Ovary (tissue), 9 donors: ENCODE measurements around the gene TM4SF1. TPM values are rescaled to one million over a fixed set of nuclear protein-coding genes. Genes with fewer than 3 reads are reported as not detected.
"Not testable (repeated sequence)": the region's sequence is repeated elsewhere in the genome, so short reads cannot be mapped to it uniquely, and the experiment has no call there.

Experiments
- DNase-seq, 5 donors: peaks; one replicate each; pipeline ENCODE4 v3.0.0-alpha.2; 2019 to 2020
- H3K27ac ChIP-seq, 2 donors: fragments of 200-600 bp; one replicate each; pipeline versions ENCODE4 v1.5.1 to v1.8.0; 2019 to 2022
- H3K27me3 ChIP-seq: fragments of 200-600 bp; one replicate; pipeline ENCODE4 v1.8.0; 2022
- H3K36me3 ChIP-seq: fragments of 200-600 bp; sonication (generic); one replicate; pipeline ENCODE4 v1.5.1; 2019
- H3K4me1 ChIP-seq: one replicate; pipeline ENCODE4 v1.8.1; 2013; ENCODE audit warnings: mild to moderate bottlenecking, moderate library complexity; ENCODE audit not compliant: insufficient read depth
- H3K4me3 ChIP-seq: fragments of 200-600 bp; sonication (generic); one replicate; pipeline ENCODE4 v1.5.1; 2017
- H3K9me3 ChIP-seq, 2 donors: fragments of 200-600 bp in 1 of 2; sonication (generic) in 1 of 2; one replicate each; pipeline versions ENCODE4 v1.5.1 to v1.8.1; 2013 to 2019; ENCODE audit warnings: mild to moderate bottlenecking in 1 of 2, moderate library complexity in 1 of 2
- CTCF ChIP-seq, 3 donors: fragments of 450-650 bp in 2 of 3; fragments of 200-600 bp in 1 of 3; IDR thresholded peaks; one replicate each; pipeline versions ENCODE4 v1.5.1 to v1.8.0; 2016 to 2022; ENCODE audit warnings: antibody characterized with exemption in 3 of 3, mild to moderate bottlenecking in 1 of 3
- EP300 ChIP-seq: sonication (generic); formaldehyde crosslinking; IDR thresholded peaks from one replicate; pipeline ENCODE4 v1.6.1; 2017; ENCODE audit warnings: antibody characterized with exemption
- POLR2A ChIP-seq: fragments of 450-650 bp; IDR thresholded peaks from one replicate; pipeline ENCODE4 v1.6.1; 2017; ENCODE audit warnings: antibody characterized with exemption, mild to moderate bottlenecking, moderate library complexity
- WGBS, 3 donors: extraction: QIAGEN DNeasy Blood & Tissue Kit in 1 of 3; methylation state at CpG; one replicate each; pipeline versions ENCODE4 v1.1.5 to v1.1.7; 2013 to 2017; 5-methylcytosine and 5-hydroxymethylcytosine counted together
- intact Hi-C, 4 donors: fragments of 100-400 bp; cut with DNase I; formaldehyde crosslinking; loops; one replicate each; pipeline versions ENCODE4 v1.11.0 to v1.15.1; 2022 to 2023
- polyA plus RNA-seq, 2 donors: library from polyadenylated mRNA; stranded (reverse); fragments of 200-250 nt in 1 of 2; fragments of 350-450 nt in 1 of 2; fragmentation: Illumina TruSeq in 1 of 2; extraction: RNeasy Lipid Tissue Mini Kit (QIAGEN cat#74804) in 1 of 2; gene quantifications; one replicate each; pipeline ENCODE4 v1.2.3, GENCODE V29; 2013 to 2014
- total RNA-seq, 7 donors: library from RNA; depleted of rRNA in 2 of 7; stranded (reverse); fragments of >200 nt in 2 of 7; fragmentation: NEBNext Ultra II Directional in 3 of 7; extraction: Animal tissue kit (Norgen Biotek cat#: 25700) in 3 of 7; gene quantifications; one replicate each; pipeline versions ENCODE4 v1.1.0 to v1.2.4, GENCODE V29; 2016 to 2023
- donor health status: DM: no; HTN: no; CAD: no; lungs with moderate emphysema.
- donor health status: DM: no; HTN: no; CAD: no.
- donor health status: Bipolar disorder and iron deficiency.
- donor health status: DM: yes; HTN: yes; CAD: no.
- donor health status: DM: no; HTN: no; CAD: no.
- donor health status: DM: yes; HTN: yes; CAD: no.

TM4SF1 gene
- total and polyA plus RNA-seq, 9 donors: 35.6 to 207 (median 61.0) TPM

GRCh38 chr3:149340310-149340933 is 37.0 kb downstream of the TM4SF1 start:
- Histone ChIP-seq H3K36me3 (no peaks in the 10 kb centered on the region), H3K4me3 (no peak overlapping the region), H3K4me1 (peaks cover 9% of the 10 kb centered on the region), H3K27me3 (no peaks in the 10 kb centered on the region), H3K27ac (peak overlapping the region in 1 of 2 donors; percentile 72), H3K9me3 (no peaks in the 10 kb centered on the region)
- WGBS, 3 donors: 3 to 6% (median 3%) methylated on average over 1 of the region's 1 CpG
- DNase-seq: no peak
- no peak for TF ChIP-seq EP300
- no peak for TF ChIP-seq POLR2A
- no peak for TF ChIP-seq CTCF (IDR thresholded peaks at IDR 0.05)
- intact Hi-C loops: no loop called here

DNA sequence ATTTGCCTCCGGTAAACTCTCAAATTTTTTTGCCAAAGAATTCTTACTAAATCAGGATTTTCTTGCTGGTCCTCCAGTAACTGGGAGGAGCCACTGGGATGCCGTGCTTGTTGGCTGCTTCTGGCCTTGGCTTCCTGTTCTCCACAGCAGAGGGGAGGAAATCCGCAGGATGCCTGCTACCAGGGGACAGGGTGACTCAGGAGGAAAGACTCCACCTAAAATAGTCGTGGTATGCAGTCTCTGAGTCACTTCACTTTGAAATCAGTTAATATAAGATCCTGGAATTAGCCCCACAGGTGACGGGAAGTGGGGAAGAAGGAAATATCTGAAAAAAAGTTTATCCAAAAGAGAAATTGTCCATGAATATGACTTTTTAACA is 37.5 kb downstream of the TM4SF1 start:
- no peak for TF ChIP-seq POLR2A
- no peak for TF ChIP-seq CTCF (IDR thresholded peaks at IDR 0.05)
- no peak for TF ChIP-seq EP300
- no peaks in the 10 kb centered on the region for H3K27me3 ChIP-seq
- no peaks in the 10 kb centered on the region for H3K9me3 ChIP-seq
- H3K27ac ChIP-seq: peak overlapping the region in 1 of 2 donors; percentile 72
- DNase-seq: peak; percentile 61 to 80 (median 78)
- intact Hi-C loops: no loop called here
- H3K4me1 ChIP-seq: peaks cover 9% of the 10 kb centered on the region
- 1 to 3% (median 2%) methylated on average over 5 of the region's 5 CpGs for whole genome bisulfite sequencing, 3 donors
- H3K36me3 ChIP-seq: no peaks in the 10 kb centered on the region
- H3K4me3 ChIP-seq: no peak overlapping the region

- H3K4me3 ChIP-seq, H3K36me3 ChIP-seq, H3K27me3 ChIP-seq, intact Hi-C loops, H3K9me3 ChIP-seq, H3K27ac ChIP-seq, DNase-seq: not testable (repeated sequence)
- WGBS, 3 donors: 79 to 93% (median 91%) methylated on average over 1 of the region's 1 CpG
- H3K4me1 ChIP-seq: peaks cover 12% of the 10 kb centered on the region
These were observed 40.0 kb downstream of the TM4SF1 start for GRCh38 chr3:149337486-149337885.

DNA sequence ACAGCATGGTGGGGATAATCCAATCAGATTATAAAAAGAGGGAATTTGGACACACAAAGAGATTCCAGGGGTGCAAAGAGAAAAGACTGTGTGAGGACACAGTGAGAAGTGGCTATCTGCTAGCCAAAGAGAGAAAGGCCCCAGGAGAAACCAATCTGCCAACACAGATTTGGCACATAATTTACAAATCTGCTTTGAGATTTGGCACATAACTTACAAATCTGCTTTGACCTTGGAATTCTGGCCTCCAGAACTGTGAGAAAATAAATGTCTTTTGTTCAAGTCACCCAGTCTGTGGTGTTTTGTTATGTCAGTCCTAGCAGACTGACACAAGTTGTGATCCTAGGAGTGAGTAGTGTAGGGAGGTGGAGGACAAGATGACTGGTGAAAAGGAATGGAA is 40.5 kb downstream of the TM4SF1 start:
- Histone ChIP-seq H3K4me3 (no peak overlapping the region), H3K27ac (no peak overlapping the region), H3K9me3 (no peaks in the 10 kb centered on the region), H3K36me3 (no peaks in the 10 kb centered on the region), H3K4me1 (peaks cover 12% of the 10 kb centered on the region), H3K27me3 (no peaks in the 10 kb centered on the region)
- DNase-seq: no peak
- TF ChIP-seq POLR2A (no peak), CTCF (IDR thresholded peaks at IDR 0.05) (no peak), EP300 (no peak)
- intact Hi-C loops: no loop called here

DNA sequence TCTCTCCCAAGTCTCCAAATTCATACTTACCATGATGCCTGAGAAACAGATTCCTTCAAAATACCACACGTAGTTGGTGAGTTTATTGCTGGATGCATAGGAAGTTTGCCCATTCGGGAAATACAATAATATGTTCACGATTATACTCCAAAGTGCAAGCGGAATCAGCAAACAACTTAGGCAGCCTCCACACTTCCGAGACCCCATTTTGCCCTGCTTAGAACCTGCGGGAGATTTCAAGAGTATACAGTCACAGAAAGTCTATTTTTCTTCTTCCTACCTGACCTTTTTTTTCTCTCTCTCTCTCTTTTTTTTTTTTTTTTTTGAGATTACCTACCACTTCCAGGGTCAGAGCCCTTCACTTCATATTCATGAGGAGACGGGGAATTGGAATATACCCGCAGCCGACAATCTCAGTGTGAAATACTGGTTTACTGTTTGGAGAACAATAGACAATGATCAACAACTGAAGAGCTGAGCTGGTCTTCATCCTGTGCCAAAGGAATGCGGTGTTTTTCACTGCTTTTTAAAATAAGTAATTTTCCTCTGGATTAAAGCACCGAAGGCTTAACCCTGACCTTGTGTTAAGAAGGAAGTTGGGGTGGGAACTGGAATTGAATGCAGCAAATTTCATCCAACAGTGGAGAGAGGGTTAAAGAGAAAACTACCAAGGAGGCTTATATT is 44.1 kb downstream of the TM4SF1 start, which contains the start of gene TM4SF18:
TM4SF18 (minus strand) TSS at position 461 of the 684 bp plus-strand sequence; CDS start at position 207, 254 bp downstream.
- WGBS, 3 donors: 48 to 53% (median 51%) methylated on average over 11 of the region's 11 CpGs
- no peak within 1 kb of the TSS for H3K27ac ChIP-seq
- intact Hi-C loops: no loop called here
- H3K27me3 ChIP-seq: no peaks in the 10 kb centered on the region
- peaks cover 6% of the 10 kb centered on the region for H3K4me1 ChIP-seq
- no peak for TF ChIP-seq CTCF (IDR thresholded peaks at IDR 0.05)
- TF ChIP-seq EP300: no peak
- TF ChIP-seq POLR2A: no peak
- no peak within 1 kb of the TSS for H3K4me3 ChIP-seq
- no peaks in the 10 kb centered on the region for H3K9me3 ChIP-seq
- H3K36me3 ChIP-seq: no peaks in the 10 kb centered on the region
- no peak for DNase-seq
